B cell (primary cell): ENCODE measurements around the gene LHFPL6.

Source experiments
- CTCF ChIP-seq: fragments of 200-600 bp; IDR thresholded peaks from one replicate; pipeline ENCODE4 v1.8.0; 2022; ENCODE audit warnings: antibody characterized with exemption, mild to moderate bottlenecking
- EZH2 ChIP-seq: IDR thresholded peaks from 2 replicates; pipeline ENCODE4 v1.6.1; 2012; ENCODE audit warnings: borderline replicate concordance, low read depth, mild to moderate bottlenecking, moderate library complexity, low read length; ENCODE audit not compliant: insufficient read depth, poor library complexity, severe bottlenecking

DNA sequence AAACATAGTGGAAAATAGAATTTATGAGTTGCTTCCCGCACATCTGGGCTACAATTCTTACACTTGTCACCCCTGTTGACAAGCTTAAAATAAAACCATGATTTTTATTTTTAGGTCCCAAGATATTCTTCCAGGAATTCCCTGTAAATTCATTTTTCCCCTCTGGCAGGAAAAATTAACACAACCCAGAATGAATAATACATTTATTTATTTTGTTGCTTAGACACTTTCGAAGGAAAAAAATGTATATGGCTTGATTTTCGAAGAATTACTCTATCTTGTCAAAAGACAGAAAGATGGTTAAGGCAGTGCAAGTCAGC, 74.4 kb downstream of the LHFPL6 start:
- no peak for TF ChIP-seq CTCF
- TF ChIP-seq EZH2, result no peak
